MG63 (cell line): ENCODE measurements around the gene CENPP. TPM values are rescaled to one million over a fixed set of nuclear protein-coding genes. Genes with fewer than 3 reads are reported as not detected.

ENCODE experiments used
- DNase-seq: peaks from one replicate; pipeline ENCODE4 v3.0.0-alpha.2; 2020
- H3K27me3 ChIP-seq: fragments of 250-450 bp; sonication (Bioruptor Pico); 2 replicates; pipeline ENCODE4 v1.5.1; 2020; ENCODE audit warnings: mild to moderate bottlenecking, moderate library complexity
- H3K36me3 ChIP-seq: fragments of 250-450 bp; sonication (Bioruptor Pico); 2 replicates; pipeline ENCODE4 v1.5.1; 2020; ENCODE audit warnings: mild to moderate bottlenecking, moderate library complexity
- H3K4me3 ChIP-seq: fragments of 250-450 bp; sonication (Bioruptor Pico); 2 replicates; pipeline ENCODE4 v1.5.1; 2020; ENCODE audit warnings: mild to moderate bottlenecking, moderate library complexity
- H3K9me3 ChIP-seq: fragments of 250-450 bp; sonication (Bioruptor Pico); 2 replicates; pipeline ENCODE4 v1.5.1; 2020; ENCODE audit warnings: mild to moderate bottlenecking, moderate library complexity
- total RNA-seq: library from RNA; depleted of rRNA; stranded (reverse); fragments of >200 nt; shearing (Covaris generic); gene quantifications from 2 replicates; pipeline ENCODE4 v1.2.3, GENCODE V29; 2014; ENCODE audit warnings: low replicate concordance; rRNA removed

The CENPP gene
- 16.2 and 37.6 TPM in 2 replicates for total RNA-seq

DNA sequence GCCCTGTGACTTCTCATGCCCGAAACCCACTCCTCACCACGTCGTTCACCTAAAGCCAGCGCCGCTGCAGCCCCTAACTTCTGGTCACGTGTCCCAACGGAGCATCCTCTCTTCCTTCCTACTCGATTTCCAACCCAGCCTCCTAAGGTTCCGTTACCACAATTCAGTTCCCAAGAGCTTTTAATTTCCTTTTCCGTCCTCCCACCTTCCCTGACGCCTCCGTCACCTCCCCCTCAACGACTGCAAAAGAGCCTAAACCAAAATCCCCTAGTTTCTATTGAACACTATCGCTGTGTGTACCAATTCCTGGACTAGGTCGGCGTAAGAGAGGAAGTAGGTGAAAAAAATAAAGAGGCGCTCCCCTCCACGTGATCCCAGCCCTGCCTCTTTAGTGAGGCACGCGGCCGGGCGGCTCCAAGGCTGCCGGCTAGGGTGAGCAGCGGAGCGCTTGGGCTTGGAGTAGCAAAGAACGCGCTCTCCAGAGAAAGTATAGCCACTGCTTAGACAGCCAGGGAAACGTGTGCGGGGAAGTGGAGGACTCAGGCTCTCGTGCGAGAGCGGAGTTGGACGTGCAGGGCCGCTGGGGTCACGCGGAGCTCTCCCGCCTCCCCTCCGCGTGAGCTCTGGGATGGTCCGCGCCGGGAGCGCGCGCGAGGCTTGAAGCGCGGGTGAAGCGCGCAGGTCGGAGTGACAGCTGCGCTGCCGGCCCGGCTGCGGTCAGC lies at the start of gene CENPP, which contains the start of gene NOL8:
CENPP (plus strand) TSS at position 685 of the 722 bp plus-strand sequence.
NOL8 (minus strand) TSS at position 82 of the 722 bp plus-strand sequence. CDS start 1,189 bp downstream, outside the sequence.
- Histone ChIP-seq H3K27me3 (no peaks in the 10 kb centered on the region), H3K4me3 (peak within 1 kb of the TSS; percentile 98), H3K36me3 (peaks cover 35% of the 10 kb centered on the region), H3K9me3 (no peaks in the 10 kb centered on the region)
- peak; percentile 86 for DNase-seq

DNA sequence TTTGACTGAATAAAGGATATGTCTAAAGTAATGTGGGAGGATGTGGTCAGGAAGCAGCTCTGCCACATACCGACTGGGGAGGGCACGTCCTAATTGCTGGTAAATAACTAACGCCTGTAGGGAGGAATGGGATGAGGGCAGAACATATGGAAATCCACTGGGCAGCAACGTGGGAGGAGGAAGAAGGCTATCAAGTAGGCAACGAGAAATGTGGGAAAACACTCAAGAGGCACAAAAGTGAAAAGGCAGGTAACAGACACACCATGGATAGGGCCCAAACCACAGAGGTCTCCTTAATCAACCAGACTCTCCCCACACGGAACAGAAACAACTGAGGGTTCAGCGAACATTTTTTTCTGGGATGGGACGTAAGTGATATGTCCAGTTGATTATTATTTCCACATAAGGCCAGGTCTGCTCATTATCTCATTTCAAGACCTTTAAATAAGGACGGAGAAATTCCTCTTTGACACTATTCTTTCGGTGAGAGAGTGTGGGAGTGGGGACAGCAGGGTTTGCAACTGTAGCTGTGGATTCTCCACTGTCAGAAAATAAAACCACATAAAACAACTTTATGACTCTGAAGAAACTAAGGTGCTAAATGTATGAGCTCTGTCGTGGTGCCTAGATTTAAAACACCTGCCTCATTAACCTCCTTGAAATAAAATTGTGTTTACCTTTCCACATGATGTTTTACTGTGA lies 49.3 kb upstream of the CENPP start:
- H3K9me3 ChIP-seq: no peaks in the 10 kb centered on the region
- H3K4me3 ChIP-seq: no peak overlapping the region
- H3K36me3 ChIP-seq: peaks cover 97% of the 10 kb centered on the region
- H3K27me3 ChIP-seq: no peaks in the 10 kb centered on the region
- no peak for DNase-seq

DNA sequence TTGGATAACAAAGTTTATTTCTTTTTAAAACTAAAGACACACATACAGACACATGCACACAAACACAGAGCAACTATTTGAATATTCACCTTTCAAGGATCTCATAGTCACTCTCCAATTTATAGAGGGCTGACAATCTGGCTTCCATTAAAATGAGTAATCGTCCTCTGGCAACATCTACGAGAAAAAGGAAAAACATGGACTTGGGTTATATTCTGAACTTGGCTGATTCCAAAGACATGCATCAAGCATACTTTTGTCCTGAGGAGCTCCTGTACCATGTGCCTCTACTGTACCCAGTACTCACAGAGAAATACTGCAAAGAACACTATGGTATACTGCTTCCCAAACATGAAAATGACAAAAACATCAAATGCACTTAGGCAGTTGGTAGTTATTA lies 47.6 kb upstream of the CENPP start:
- Histone ChIP-seq H3K9me3 (no peaks in the 10 kb centered on the region), H3K36me3 (peaks cover 96% of the 10 kb centered on the region), H3K27me3 (no peaks in the 10 kb centered on the region)

DNA sequence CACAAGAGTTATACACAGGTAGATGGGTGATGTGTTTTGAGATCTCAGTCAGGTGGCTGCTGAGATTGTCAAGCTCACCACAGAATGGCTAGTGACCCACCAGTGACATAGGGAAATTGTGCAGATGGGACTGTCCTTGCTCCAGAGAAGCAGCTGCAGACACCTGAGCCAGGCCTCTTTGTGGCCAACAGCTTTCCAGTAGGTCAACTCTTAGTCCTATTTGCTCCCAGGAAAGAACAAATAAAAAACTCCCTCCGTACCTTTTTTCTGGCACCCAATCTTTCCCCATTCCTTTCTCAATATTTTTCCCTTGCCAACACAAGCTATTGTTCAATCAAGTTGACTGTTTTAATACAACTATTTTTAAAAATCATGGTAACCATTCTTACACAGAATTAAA lies 46.5 kb upstream of the CENPP start:
- Histone ChIP-seq H3K4me3 (no peak overlapping the region), H3K36me3 (peaks cover 95% of the 10 kb centered on the region), H3K9me3 (no peaks in the 10 kb centered on the region), H3K27me3 (no peaks in the 10 kb centered on the region)
- DNase-seq: no peak

More for the DNA sequence above, 47.6 kb upstream of the CENPP start:
- H3K4me3 ChIP-seq: no peak overlapping the region
- no peak for DNase-seq

DNA sequence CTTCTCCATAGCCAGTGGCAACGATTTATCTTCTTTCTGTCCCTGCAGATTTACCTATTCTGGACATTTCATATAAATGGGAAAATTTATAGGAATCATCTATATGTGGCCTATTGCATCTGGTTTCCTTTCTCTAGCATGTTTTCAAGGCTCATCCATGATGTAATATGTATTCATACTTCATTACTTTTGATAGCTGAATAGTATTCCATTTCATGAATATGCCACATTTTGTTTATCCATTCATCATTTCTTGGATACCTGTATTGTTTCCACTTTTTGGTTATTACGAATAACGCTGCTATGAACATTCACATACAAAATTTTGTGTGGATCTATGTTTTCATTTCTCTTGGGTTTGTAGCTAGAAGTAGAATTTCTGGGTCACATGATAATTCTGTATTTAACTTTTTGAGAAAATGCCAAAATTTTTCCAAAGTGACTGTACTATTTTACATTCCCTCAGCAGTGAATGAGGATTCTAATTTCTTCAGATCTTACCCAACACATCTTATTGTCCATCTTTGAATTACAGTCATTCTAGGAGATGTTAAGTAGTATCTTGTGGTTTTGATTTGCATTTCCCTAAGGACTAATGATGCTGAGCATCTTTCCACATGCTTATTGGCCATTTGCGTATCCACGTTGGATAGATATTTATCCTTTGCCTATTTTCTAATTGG lies 35.9 kb upstream of the CENPP start:
- no peak for DNase-seq
- H3K9me3 ChIP-seq: no peaks in the 10 kb centered on the region
- H3K4me3 ChIP-seq: no peak overlapping the region
- no peaks in the 10 kb centered on the region for H3K27me3 ChIP-seq
- H3K36me3 ChIP-seq: peaks cover 82% of the 10 kb centered on the region

DNA sequence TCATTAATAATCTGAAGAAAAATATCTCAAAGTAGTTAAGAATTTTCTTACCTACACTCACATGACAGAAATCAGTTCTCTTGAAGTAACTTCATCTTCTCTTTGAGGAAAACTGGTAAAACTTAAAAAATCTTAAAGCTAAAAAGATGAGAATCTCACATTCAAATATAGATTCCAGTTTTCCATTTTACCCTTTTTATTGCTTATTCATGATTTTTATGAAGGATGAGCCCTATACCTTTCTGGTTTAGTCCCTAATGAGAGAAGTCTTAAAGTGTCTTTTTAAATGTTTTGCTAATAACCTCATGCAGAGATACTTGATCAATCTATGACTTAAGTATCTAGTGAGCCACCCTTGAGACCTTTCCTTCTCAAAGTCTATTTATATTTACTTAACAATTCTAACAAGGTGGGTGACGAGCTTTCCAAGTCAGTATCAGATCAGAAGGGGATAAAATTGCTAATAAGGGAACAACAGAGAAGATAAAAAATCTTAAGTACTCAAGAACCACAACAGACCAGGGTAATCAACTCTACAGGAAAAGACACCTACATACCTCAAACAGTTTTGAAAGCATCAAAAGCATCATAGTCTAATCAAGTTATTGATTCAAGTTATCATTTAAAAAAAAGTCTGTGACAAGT lies 34.8 kb upstream of the CENPP start:
- Histone ChIP-seq H3K9me3 (no peaks in the 10 kb centered on the region), H3K36me3 (peaks cover 77% of the 10 kb centered on the region), H3K4me3 (peak overlapping the region; percentile 93), H3K27me3 (no peaks in the 10 kb centered on the region)
- DNase-seq: no peak

DNA sequence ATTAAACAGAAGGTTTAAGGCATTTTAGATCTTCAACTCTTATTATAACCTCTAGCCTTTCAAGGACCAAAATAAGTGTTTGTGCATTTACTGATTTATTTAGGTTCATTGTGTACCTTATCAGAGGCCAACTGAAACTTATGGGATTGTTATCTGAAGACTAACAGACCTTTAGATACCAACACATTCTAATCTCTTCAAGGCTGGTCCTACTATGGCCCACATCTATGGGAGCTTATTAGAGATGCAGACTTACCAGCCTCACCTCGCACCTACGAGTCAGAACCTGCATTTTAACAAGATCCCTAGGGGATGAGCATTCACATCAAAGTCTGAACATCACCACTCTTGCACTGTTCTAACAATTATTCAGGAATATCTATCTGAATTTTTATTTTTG lies 34.2 kb upstream of the CENPP start:
- H3K36me3 ChIP-seq: peaks cover 74% of the 10 kb centered on the region
- no peaks in the 10 kb centered on the region for H3K9me3 ChIP-seq
- no peak for DNase-seq
- no peaks in the 10 kb centered on the region for H3K27me3 ChIP-seq
- peak overlapping the region; percentile 93 for H3K4me3 ChIP-seq

DNA sequence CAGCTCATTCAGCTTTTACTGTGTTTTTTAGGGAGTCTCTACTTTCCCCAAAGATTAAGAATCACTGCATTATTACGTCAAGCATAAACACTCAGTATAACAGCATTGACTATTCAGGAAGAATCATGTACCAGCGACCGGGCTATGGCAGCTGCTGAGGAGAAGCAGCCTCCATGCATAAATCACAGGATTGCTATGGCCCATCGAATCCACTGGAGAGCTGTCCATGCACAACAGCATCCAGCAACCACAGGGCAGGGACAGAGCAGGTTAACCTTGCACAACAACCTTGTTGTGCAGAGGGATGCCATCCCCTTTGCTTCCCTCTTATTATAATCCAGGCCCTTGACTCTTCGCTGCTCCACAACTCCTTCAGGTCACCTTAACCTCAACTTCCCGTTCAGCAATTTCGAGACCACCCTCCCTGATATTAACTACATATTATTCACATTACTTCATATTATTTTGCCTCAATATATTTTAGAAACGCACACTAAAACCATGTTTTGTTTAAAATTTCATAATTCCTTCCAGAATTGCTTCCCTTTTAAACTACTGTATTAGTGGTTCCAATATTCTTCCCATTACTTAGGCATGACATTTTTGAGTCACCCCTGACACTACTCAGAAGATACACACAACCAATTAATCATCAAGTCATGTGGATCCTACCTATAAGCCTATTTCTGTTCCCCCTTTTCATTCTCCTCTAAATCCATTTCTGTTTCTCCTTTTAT lies 33.2 kb upstream of the CENPP start:
- no peak for DNase-seq
- Histone ChIP-seq H3K27me3 (no peaks in the 10 kb centered on the region), H3K9me3 (no peaks in the 10 kb centered on the region), H3K4me3 (peak overlapping the region; percentile 93), H3K36me3 (peaks cover 72% of the 10 kb centered on the region)

DNA sequence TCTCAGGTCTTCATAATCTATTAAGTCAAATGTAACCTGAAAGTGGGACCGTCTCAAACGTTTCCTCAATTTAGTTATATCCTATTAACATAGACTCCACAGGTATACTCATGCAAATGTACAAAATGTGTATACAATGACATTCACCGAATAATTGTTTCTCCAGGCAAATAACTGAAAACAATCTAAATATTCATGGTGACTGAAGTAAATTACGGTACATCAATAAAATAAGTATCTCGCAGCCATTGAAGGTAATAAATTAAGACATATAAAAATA lies 32.7 kb upstream of the CENPP start:
- DNase-seq: no peak
- Histone ChIP-seq H3K27me3 (no peaks in the 10 kb centered on the region), H3K36me3 (peaks cover 72% of the 10 kb centered on the region)

DNA sequence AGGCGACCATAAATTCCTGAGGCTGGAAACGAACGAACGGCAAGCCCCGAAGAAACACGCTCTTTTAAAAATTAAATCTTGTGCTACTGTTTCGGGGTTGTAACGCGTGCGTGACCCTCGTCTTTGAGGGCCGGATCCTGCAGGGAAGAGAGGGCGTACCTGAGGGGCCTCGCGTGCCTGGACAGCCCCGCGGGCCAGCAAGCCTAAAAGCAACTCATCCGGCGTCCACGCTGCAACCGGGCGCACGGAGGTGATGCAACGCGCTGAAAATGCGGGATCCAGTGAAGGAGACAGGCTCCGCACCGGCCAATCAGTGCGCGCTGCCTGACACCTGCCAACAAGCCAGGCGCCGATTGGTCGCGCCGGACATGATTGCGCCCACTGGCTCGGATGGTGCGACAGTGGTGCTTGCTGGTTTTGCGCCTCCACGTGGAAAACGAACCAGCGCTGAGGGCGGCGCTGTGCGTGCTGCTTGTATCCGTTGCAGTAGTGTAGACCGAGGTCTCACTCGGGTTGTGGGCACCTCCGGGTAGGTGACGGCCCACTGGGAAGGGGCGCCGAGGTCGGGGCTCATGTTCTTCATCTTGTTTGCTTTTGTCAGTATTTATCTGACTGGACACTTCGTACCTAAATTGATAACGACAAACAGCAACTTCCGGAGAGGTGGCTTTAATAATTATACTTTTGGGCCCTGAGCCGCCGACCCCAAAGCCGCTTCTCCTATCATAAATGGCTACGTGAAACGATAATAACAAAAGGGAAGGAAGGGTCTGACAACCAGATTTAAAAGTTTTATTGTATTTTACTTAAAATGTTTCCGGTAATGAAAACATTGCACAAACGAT lies 32.1 kb upstream of the CENPP start, which contains the start of gene IARS1:
IARS1 (minus strand) TSS at position 246 of the 845 bp plus-strand sequence. CDS start 4,278 bp downstream, outside the sequence.
- H3K4me3 ChIP-seq: peak within 1 kb of the TSS; percentile 93
- peak; percentile 99 for DNase-seq
- H3K36me3 ChIP-seq: peaks cover 72% of the 10 kb centered on the region
- no peaks in the 10 kb centered on the region for H3K9me3 ChIP-seq
- H3K27me3 ChIP-seq: no peaks in the 10 kb centered on the region

More for the DNA sequence above, 32.7 kb upstream of the CENPP start:
- Histone ChIP-seq H3K9me3 (no peaks in the 10 kb centered on the region), H3K4me3 (peak overlapping the region; percentile 93)

DNA sequence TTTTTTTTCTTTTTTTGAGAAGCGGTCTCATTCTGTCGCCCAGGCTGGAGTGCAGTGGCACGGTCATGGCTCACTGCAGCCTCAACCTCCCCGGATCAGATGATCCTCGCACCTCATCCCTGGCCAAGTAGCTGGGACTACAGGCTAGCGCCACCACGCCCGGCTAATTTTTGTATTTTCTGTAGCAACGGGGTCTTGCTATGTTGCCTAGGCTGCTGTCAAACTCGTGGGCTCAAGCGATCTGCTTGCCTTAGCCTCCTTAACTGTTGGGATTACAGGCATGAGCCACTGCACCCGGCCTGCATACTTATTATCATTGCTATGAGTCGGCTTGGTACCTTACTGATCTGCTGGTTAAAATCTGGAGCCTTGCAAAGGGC lies 31.5 kb upstream of the CENPP start:
- H3K36me3 ChIP-seq: peaks cover 73% of the 10 kb centered on the region
- peak overlapping the region; percentile 93 for H3K4me3 ChIP-seq
- H3K9me3 ChIP-seq: no peaks in the 10 kb centered on the region
- no peaks in the 10 kb centered on the region for H3K27me3 ChIP-seq
- DNase-seq: peak; percentile 33

DNA sequence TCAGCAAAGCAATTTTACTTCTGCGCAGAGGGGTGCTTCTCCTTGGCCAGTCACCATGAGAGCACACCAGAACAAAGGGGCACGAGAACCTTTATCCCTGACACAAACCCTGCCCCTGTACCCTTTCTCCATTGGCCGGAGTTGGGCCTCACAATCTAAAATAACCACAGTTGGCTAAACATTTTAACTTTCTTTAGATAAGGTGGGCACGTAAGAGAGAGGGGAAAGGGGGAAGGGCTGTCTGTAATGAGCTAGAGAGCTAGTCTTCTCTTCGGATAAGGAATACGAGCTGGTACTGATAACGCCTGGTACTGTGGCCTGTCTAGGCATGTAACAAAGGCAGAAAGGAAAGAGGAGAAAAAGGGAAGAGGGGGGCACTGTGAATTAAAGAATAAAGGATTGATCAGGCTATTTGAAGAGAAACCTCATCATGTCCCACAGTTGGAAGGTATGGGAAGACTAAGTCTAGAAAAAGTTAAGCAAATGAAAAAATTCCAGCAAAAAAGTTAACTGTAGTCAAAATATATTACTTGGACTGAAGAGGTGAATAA lies 30.4 kb upstream of the CENPP start:
- peaks cover 72% of the 10 kb centered on the region for H3K36me3 ChIP-seq
- H3K4me3 ChIP-seq: no peak overlapping the region
- H3K9me3 ChIP-seq: no peaks in the 10 kb centered on the region
- no peak for DNase-seq
- H3K27me3 ChIP-seq: no peaks in the 10 kb centered on the region

DNA sequence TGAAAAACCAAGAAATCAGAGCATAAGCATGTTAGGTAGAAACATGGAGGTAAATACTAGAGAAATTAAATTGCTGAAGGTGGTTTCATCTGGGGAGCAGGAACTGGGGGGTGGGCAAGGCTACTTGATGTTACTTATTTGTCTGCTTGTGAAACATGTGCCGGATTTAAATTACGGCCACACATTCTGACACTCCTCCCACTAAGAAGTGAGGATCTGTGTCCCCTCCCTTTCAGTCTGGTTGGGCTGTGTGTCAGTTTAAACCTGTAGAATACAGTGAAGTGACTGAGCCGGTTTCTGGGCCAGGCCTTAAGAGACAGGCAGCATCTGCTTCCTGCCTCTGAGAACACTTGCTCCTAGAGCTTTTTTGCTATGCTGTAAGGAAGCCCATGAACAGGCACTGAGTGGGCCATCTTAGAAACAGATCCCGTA lies 29.9 kb upstream of the CENPP start:
- Histone ChIP-seq H3K4me3 (no peak overlapping the region), H3K9me3 (no peaks in the 10 kb centered on the region), H3K27me3 (no peaks in the 10 kb centered on the region), H3K36me3 (peaks cover 72% of the 10 kb centered on the region)
- DNase-seq: no peak

DNA sequence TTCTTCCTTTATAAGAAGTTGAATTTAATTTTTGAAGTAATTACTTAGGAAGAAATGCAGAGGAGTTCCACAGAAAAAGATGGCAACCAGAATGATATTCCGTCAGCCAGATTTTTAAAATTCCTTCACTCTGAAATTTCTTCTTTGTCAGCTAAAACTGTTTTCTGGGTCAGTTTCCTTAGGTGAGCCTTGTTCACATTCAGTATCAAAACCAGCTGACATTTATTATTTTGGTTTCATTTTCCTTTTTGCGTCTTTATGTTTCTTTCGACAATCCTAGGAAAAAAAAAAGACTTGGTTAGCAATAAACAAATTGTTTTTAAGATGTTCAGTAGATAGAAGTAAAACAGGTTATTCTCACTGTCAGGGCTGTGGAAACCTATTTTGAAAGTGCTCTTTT lies 28.1 kb upstream of the CENPP start:
- no peaks in the 10 kb centered on the region for H3K9me3 ChIP-seq
- no peaks in the 10 kb centered on the region for H3K27me3 ChIP-seq
- peaks cover 74% of the 10 kb centered on the region for H3K36me3 ChIP-seq
- no peak overlapping the region for H3K4me3 ChIP-seq
- no peak for DNase-seq

DNA sequence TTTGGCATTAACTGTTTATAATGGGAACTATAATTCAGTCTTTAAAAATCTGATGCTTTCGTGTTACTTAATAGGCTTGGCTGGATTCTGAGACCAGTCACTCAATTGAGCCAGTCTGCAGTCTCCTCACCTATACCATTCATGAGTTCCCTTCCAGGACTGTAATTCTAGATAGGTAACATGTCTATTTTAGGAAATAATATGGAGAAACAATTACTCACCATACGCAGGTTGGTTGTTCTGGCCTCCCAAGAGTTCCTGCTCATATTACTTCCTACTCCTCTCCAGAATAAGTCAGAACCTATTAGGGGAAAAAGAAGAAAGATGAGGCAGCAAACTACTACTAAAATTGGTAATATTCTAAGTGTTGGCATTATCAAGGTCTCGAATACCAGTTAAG lies 27.7 kb upstream of the CENPP start:
- H3K36me3 ChIP-seq: peaks cover 72% of the 10 kb centered on the region
- DNase-seq: no peak
- H3K27me3 ChIP-seq: no peaks in the 10 kb centered on the region
- H3K9me3 ChIP-seq: no peaks in the 10 kb centered on the region
- no peak overlapping the region for H3K4me3 ChIP-seq
